ENCODE data around the gene PTH2.
"Not testable (repeated sequence)": the region's sequence is repeated elsewhere in the genome, so short reads cannot be mapped to it uniquely, and the experiment has no call there.

PTH2 gene

DNA sequence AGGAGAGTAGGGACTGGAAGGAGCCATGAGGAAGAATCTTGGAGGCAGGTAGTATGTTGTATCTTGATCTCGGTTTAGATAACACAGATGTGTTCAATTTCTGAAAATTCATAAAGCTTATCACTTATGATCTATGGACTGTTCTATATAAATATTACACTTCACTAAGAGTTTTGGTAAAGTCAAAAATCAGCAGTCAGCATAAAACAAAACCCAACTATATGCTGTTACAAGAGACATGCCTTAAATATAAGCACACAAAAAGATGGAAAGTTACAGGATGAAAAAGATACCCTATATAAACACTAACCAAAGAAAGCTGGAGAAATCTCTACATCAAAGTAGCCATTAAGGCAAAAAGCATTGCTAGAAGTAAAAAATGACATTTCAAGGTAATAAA, 39.6 kb downstream of the PTH2 start:
- no peak overlapping the region for H3K4me3 ChIP-seq (ENCODE audit: low read depth, low read length)
- no peak overlapping the region for H3K27ac ChIP-seq
- H3K36me3 ChIP-seq = no peaks in the 10 kb centered on the region
- no peaks in the 10 kb centered on the region for H3K27me3 ChIP-seq (ENCODE audit: insufficient read depth, low read depth, severe bottlenecking)
- peaks cover 10% of the 10 kb centered on the region for H3K9me3 ChIP-seq (ENCODE audit: severe bottlenecking)
- TF ChIP-seq, protein P1, sequence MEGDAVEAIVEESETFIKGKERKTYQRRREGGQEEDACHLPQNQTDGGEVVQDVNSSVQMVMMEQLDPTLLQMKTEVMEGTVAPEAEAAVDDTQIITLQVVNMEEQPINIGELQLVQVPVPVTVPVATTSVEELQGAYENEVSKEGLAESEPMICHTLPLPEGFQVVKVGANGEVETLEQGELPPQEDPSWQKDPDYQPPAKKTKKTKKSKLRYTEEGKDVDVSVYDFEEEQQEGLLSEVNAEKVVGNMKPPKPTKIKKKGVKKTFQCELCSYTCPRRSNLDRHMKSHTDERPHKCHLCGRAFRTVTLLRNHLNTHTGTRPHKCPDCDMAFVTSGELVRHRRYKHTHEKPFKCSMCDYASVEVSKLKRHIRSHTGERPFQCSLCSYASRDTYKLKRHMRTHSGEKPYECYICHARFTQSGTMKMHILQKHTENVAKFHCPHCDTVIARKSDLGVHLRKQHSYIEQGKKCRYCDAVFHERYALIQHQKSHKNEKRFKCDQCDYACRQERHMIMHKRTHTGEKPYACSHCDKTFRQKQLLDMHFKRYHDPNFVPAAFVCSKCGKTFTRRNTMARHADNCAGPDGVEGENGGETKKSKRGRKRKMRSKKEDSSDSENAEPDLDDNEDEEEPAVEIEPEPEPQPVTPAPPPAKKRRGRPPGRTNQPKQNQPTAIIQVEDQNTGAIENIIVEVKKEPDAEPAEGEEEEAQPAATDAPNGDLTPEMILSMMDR (IDR thresholded peaks at IDR 0.05; ENCODE audit: low read depth, low read length) = no peak
- DNase-seq = no peak

DNA sequence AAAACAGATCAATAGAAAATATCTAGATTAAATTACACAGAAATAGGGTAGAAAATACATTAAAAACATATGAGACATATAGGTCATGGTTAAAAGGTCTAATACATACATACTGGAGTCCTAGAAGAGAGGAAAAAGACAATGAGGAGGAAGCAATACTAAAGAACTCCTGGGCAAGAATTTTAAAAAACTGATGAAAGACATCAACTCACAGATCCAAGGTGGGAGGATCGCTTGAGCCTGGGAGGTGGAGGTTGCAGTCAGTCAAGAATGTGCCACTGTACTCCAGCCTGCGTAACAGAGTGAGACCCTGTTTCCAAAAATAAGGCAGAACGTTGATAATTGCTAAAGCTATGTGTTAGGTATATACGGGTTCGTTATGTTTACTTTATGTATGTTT, 40.6 kb downstream of the PTH2 start:
- H3K36me3 ChIP-seq = no peaks in the 10 kb centered on the region
- no peaks in the 10 kb centered on the region for H3K27me3 ChIP-seq (ENCODE audit: insufficient read depth, low read depth, severe bottlenecking)
- H3K9me3 ChIP-seq (ENCODE audit: severe bottlenecking) = peaks cover 10% of the 10 kb centered on the region
- TF ChIP-seq, protein P1 (IDR thresholded peaks at IDR 0.05; ENCODE audit: low read depth, low read length) = no peak
- no peak overlapping the region for H3K4me3 ChIP-seq (ENCODE audit: low read depth, low read length)
- no peak for DNase-seq
- no peak overlapping the region for H3K27ac ChIP-seq

DNA sequence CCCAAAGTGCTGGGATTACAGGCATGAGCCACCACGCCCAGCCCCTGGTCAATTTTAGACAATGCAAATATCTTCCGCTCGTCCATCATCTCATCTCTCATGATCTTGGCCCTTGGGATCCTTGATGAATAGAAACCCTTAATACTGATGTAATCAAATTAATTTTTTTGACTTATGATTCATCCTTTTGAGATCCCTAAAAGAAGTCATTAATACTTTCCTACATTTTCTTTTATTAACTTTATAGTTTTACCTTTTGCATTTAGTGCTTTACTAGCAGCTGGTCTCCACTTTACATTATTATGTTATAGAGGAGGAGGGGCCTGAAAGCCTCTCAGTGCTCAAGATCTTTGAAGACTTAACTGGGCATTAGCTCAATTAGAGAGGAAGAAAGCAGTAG, 42.9 kb downstream of the PTH2 start:
- Histone ChIP-seq H3K27ac (no peak overlapping the region), H3K36me3 (no peaks in the 10 kb centered on the region), H3K9me3 (ENCODE audit: severe bottlenecking) (peaks cover 10% of the 10 kb centered on the region), H3K4me3 (ENCODE audit: low read depth, low read length) (no peak overlapping the region), H3K27me3 (ENCODE audit: insufficient read depth, low read depth, severe bottlenecking) (no peaks in the 10 kb centered on the region)
- TF ChIP-seq, protein P1 (IDR thresholded peaks at IDR 0.05; ENCODE audit: low read depth, low read length) = no peak
- DNase-seq = no peak

DNA sequence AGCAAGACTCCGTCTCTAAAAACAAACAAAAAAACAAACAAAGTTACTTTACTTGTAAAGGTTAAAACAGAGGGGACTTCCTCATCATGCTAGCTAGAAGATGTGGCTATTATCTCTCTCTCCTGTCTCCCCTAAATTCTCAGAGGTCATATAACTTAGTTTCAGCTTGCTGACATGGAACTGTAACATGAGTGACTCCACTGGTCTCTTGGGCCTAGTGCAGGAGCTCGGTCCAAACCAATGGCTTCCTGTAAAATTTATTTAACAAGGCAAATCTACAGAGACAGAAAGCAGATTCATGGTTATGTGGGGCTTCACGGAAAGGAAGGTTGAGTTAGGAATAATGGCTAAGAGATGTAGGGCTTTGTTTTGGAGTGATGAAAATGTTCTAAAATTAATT, 44.7 kb downstream of the PTH2 start:
- Histone ChIP-seq H3K27me3 (ENCODE audit: insufficient read depth, low read depth, severe bottlenecking) (no peaks in the 10 kb centered on the region), H3K9me3 (ENCODE audit: severe bottlenecking) (peaks cover 10% of the 10 kb centered on the region), H3K4me3 (ENCODE audit: low read depth, low read length) (no peak overlapping the region), H3K36me3 (no peaks in the 10 kb centered on the region), H3K27ac (no peak overlapping the region)
- no peak for DNase-seq
- TF ChIP-seq, protein P1 (IDR thresholded peaks at IDR 0.05; ENCODE audit: low read depth, low read length) = no peak

DNA sequence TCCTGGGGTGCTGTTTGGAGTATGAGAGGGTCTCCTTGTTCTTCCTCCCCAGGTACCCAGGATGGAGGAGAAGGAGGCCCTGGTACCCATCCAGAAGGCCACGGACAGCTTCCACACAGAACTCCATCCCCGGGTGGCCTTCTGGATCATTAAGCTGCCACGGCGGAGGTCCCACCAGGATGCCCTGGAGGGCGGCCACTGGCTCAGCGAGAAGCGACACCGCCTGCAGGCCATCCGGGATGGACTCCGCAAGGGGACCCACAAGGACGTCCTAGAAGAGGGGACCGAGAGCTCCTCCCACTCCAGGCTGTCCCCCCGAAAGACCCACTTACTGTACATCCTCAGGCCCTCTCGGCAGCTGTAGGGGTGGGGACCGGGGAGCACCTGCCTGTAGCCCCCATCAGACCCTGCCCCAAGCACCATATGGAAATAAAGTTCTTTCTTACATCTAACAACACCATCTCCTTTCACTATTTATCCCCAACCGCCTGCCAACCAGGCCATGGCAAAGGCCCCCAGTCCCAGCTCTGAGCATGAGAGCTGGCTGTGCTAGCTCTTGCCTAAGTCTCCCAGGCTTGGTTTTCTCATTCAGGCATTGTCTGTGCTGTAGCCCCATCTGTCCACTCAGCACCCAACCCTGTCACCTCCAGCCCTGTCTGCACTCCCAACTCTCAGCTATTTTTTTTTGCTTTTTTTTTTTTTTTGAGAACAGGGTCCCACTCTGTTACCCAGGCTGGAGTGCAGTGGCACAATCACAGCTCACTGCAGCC, 48.4 kb downstream of the PTH2 start:
- DNase-seq = no peak
- H3K27me3 ChIP-seq (ENCODE audit: insufficient read depth, low read depth, severe bottlenecking) = no peaks in the 10 kb centered on the region
- TF ChIP-seq, protein P1 (IDR thresholded peaks at IDR 0.05; ENCODE audit: low read depth, low read length) = no peak
- H3K9me3 ChIP-seq (ENCODE audit: severe bottlenecking) = peaks cover 5% of the 10 kb centered on the region
- no peaks in the 10 kb centered on the region for H3K36me3 ChIP-seq
- H3K4me3 ChIP-seq (ENCODE audit: low read depth, low read length) = no peak overlapping the region
- no peak overlapping the region for H3K27ac ChIP-seq

DNA sequence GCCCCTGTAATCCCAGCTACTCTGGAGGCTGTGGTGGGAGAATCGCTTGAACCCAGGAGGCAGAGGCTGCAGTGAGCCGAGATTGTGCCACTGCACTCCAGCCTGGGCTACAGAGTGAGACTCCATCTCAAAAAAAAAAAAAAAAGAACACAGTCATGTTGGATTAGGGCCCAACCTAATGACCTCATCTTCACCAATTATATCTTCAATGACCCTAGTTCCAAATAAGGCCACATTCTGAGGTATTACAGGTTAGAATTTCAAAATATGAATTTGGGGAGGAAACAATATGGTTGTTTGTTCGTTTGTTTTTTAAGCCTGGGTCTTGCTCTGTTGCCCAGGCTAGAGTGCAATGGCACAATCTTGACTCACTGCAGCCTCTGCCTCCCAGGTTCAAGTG, 50.1 kb downstream of the PTH2 start:
- H3K4me3 ChIP-seq (ENCODE audit: low read depth, low read length); DNase-seq; H3K27me3 ChIP-seq (ENCODE audit: insufficient read depth, low read depth, severe bottlenecking): not testable (repeated sequence)

More for the DNA sequence above, 50.1 kb downstream of the PTH2 start:
- H3K36me3 ChIP-seq, H3K27ac ChIP-seq: not testable (repeated sequence)
- H3K9me3 ChIP-seq (ENCODE audit: severe bottlenecking) = peaks cover 16% of the 10 kb centered on the region

Data from WERI-Rb-1 (cell line).